Heart left ventricle (tissue), 16 donors: ENCODE results near the gene RAB30. TPM values are rescaled to one million over a fixed set of nuclear protein-coding genes. Genes with fewer than 3 reads are reported as not detected.

ENCODE experiments used
- ATAC-seq, 4 donors: fragments of 200-7000 bp; cut with Tn5 transposase; one replicate each; pipeline ENCODE4 v1.9.1; 2020 to 2022; ENCODE audit warnings: moderate library complexity in 4 of 4, mild to moderate bottlenecking in 3 of 4, moderate number of reproducible peaks in 1 of 4
- DNase-seq, 5 donors: peaks; one replicate each; pipeline ENCODE4 v3.0.0-alpha.2; 2020
- H3K27ac ChIP-seq, 12 donors: fragments of 200-600 bp; sonication (generic) in 4 of 12; one replicate each; pipeline versions ENCODE4 v1.5.0 to v1.8.0; 2016 to 2022; ENCODE audit warnings: mild to moderate bottlenecking in 2 of 12
- H3K27me3 ChIP-seq, 9 donors: fragments of 200-600 bp; sonication (generic) in 2 of 9; one replicate each; pipeline versions ENCODE4 v1.5.1 to v1.8.0; 2016 to 2022; ENCODE audit warnings: mild to moderate bottlenecking in 3 of 9
- H3K36me3 ChIP-seq, 9 donors: fragments of 200-600 bp; sonication (generic) in 2 of 9; one replicate each; pipeline versions ENCODE4 v1.5.0 to v1.8.0; 2018 to 2022; ENCODE audit warnings: mild to moderate bottlenecking in 2 of 9
- H3K4me1 ChIP-seq, 12 donors: fragments of 200-600 bp; sonication (generic) in 4 of 12; one replicate each; pipeline versions ENCODE4 v1.5.0 to v1.8.0; 2016 to 2022; ENCODE audit warnings: mild to moderate bottlenecking in 3 of 12
- H3K4me3 ChIP-seq, 12 donors: fragments of 200-600 bp; sonication (generic) in 4 of 12; one replicate each; pipeline versions ENCODE4 v1.5.0 to v1.8.0; 2017 to 2022; ENCODE audit warnings: mild to moderate bottlenecking in 9 of 12, moderate library complexity in 4 of 12
- H3K9me3 ChIP-seq, 12 donors: fragments of 200-600 bp; sonication (generic) in 4 of 12; one replicate each; pipeline versions ENCODE4 v1.5.0 to v1.8.0; 2016 to 2022; ENCODE audit warnings: mild to moderate bottlenecking in 1 of 12
- POLR2A ChIP-seq, 2 donors: fragments of 450-650 bp; IDR thresholded peaks; one replicate each; pipeline ENCODE4 v1.6.1; 2017; ENCODE audit warnings: antibody characterized with exemption in 2 of 2, mild to moderate bottlenecking in 2 of 2, moderate library complexity in 2 of 2
- WGBS, 4 donors: extraction: QIAGEN DNeasy Blood & Tissue Kit in 2 of 4; methylation state at CpG; one replicate each; pipeline versions ENCODE4 v1.1.5 to v1.1.7; 2013 to 2018; 5-methylcytosine and 5-hydroxymethylcytosine counted together
- intact Hi-C, 10 donors: fragments of 100-400 bp; cut with DNase I; formaldehyde crosslinking; loops; one replicate each; pipeline versions ENCODE4 v1.11.1 to v1.14.2; 2022
- polyA plus RNA-seq, 2 donors: library from polyadenylated mRNA; stranded (reverse); fragments of 200-250 nt; gene quantifications; one replicate each; pipeline ENCODE4 v1.2.3, GENCODE V29; 2013
- total RNA-seq, 9 donors: library from RNA; depleted of rRNA in 2 of 9; stranded (reverse); fragments of >200 nt in 2 of 9; fragmentation: NEBNext Ultra II Directional in 3 of 9; extraction: Animal tissue kit (Norgen Biotek cat#: 25700) in 3 of 9; gene quantifications; one replicate each; pipeline versions ENCODE4 v1.1.0 to v1.2.4, GENCODE V29; 2016 to 2023
- TF ChIP-seq, protein P1 (sequence below), 12 donors: fragments of 200-600 bp; sonication (generic) in 4 of 12; IDR thresholded peaks; one replicate each; pipeline versions ENCODE4 v1.5.0 to v1.8.0; 2018 to 2022; ENCODE audit warnings: antibody characterized with exemption in 12 of 12, mild to moderate bottlenecking in 5 of 12
- donor health status: ischemic (EF 13 %, LVEDD 7.1; RV severe dilation, severe dysfunction).
- donor health status: healthy with polysubstance abuse.
- donor health status: DM: no; HTN: yes; CAD: no.
- donor health status: DM: no; HTN: no; CAD: no.
- donor health status: ischemic (EF 25% LVEDD 6.9; RV normal size, moderate dysfunction).
- donor health status: ischemic (EF 25% LVEDD 5.7; RV mildly dilated, moderate dysfunction).
- donor health status: healthy.
- donor health status: DM: yes; HTN: yes; CAD: no.
- donor health status: ischemic (EF 35%, LVEDD 5.7; RV mildly dilated, moderate dysfunction).
- donor health status: nonischemic (EF 11% LVEDD 7.7; RV severe dilation, severe dysfunction).
- donor health status: DM: yes; HTN: yes; CAD: no.
- donor health status: PGD.
- donor health status: ischemic (EF 29% LVEDD 5.4; RV normal size, mild dysfunction).
- donor health status: nonischemic (EF 23%, LVEDD 6.1; RV moderate dilation, normal function).

The RAB30 gene
- total and polyA plus RNA-seq, 11 donors: 4.4 to 28.4 (median 18.8) TPM

- intact Hi-C loops: no loop called here
- no peak overlapping the region for H3K4me3 ChIP-seq
Observed at GRCh38 chr11:82932564-82932963, 139.1 kb downstream of the RAB30 start.

DNA sequence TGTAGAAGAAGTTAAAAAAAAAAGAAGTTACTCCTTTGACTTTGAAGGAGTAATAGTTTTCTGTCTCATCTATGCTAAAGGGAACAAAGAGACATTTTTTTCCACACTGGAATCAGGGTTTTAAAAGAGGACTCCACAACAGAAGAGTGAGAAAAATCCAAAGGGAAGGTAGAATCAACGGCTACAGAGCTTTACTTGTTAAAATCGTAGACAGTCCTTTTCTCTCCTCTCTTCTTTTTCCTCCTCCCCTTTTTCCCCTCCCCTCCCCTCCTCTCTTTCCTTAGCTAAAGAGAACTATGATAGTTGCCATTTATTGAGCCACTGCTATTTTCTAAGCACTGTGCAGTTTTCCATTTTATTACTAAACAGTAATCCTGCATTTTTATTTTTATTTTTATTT lies 141.0 kb downstream of the RAB30 start:
- TF ChIP-seq, protein P1, sequence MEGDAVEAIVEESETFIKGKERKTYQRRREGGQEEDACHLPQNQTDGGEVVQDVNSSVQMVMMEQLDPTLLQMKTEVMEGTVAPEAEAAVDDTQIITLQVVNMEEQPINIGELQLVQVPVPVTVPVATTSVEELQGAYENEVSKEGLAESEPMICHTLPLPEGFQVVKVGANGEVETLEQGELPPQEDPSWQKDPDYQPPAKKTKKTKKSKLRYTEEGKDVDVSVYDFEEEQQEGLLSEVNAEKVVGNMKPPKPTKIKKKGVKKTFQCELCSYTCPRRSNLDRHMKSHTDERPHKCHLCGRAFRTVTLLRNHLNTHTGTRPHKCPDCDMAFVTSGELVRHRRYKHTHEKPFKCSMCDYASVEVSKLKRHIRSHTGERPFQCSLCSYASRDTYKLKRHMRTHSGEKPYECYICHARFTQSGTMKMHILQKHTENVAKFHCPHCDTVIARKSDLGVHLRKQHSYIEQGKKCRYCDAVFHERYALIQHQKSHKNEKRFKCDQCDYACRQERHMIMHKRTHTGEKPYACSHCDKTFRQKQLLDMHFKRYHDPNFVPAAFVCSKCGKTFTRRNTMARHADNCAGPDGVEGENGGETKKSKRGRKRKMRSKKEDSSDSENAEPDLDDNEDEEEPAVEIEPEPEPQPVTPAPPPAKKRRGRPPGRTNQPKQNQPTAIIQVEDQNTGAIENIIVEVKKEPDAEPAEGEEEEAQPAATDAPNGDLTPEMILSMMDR (IDR thresholded peaks at IDR 0.05): no peak
- no peak for TF ChIP-seq POLR2A (IDR thresholded peaks at IDR 0.05)

More at GRCh38 chr11:82932564-82932963, 139.1 kb downstream of the RAB30 start:
- ATAC-seq (no peak), DNase-seq (no peak)
- Histone ChIP-seq H3K27ac (no peak overlapping the region), H3K9me3 (no peaks in the 10 kb centered on the region), H3K36me3 (no peaks in the 10 kb centered on the region), H3K27me3 (no peaks in the 10 kb centered on the region), H3K4me1 (no peaks in the 10 kb centered on the region)
- 85 to 97% (median 86%) methylated on average over 1 of the region's 1 CpG for WGBS, 4 donors
- TF ChIP-seq POLR2A (IDR thresholded peaks at IDR 0.05): no peak
- TF ChIP-seq, protein P1 (IDR thresholded peaks at IDR 0.05): no peak

DNA sequence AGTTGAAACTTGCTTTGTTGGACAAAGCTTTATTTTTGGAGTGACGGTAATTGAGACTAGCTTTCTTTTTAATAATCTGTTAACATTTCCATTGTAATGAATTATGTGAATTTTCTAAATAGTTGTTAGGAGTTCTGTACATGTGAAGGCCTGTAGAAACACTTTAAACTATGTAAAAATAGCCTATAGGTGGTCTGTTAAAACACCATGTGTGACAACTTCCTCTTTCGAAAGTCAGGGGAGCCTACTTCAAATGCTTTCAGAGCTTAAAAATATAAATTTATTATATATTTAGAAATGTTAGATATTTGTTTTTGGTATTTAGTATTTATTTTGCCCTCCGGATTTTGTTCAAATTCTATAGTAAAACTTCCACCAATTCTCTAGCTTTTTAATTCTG lies 141.5 kb downstream of the RAB30 start:
- DNase-seq (no peak), ATAC-seq (no peak)
- intact Hi-C loops: no loop called here
- no peaks in the 10 kb centered on the region for H3K27me3 ChIP-seq
- H3K27ac ChIP-seq: no peak overlapping the region
- no peak for TF ChIP-seq POLR2A (IDR thresholded peaks at IDR 0.05)
- TF ChIP-seq, protein P1 (IDR thresholded peaks at IDR 0.05): no peak
- no peak overlapping the region for H3K4me3 ChIP-seq
- no peaks in the 10 kb centered on the region for H3K36me3 ChIP-seq
- H3K4me1 ChIP-seq: no peaks in the 10 kb centered on the region
- 76 to 96% (median 87%) methylated on average over 3 of the region's 3 CpGs for WGBS, 4 donors
- no peaks in the 10 kb centered on the region for H3K9me3 ChIP-seq

More for the DNA sequence above, 141.0 kb downstream of the RAB30 start:
- Histone ChIP-seq H3K27ac (no peak overlapping the region), H3K4me3 (no peak overlapping the region), H3K36me3 (no peaks in the 10 kb centered on the region), H3K27me3 (no peaks in the 10 kb centered on the region), H3K4me1 (no peaks in the 10 kb centered on the region), H3K9me3 (no peaks in the 10 kb centered on the region)
- ATAC-seq: no peak
- 74 to 90% (median 83%) methylated on average over 2 of the region's 2 CpGs for WGBS, 4 donors
- intact Hi-C loops: no loop called here
- DNase-seq: no peak

DNA sequence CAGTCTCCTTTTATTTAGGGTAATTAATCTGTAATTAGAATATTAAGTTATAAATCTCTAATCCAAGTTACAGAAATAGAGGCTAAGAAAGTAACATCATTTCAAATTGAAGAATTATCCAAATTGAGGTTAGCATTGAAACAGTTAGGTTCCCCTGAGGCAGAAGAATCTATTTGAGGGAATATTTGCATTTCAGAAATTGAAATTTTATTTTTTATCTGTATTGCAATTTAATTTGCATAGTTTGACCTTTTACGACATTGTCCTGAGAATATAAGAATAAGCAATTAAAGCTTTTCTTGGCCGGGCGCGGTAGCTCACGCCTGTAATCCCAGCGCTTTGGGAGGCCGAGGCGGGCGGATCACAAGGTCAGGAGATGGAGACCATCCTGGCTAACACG lies 142.6 kb downstream of the RAB30 start:
- intact Hi-C loops: loop anchor here in 6 of 10 donors (5.0 to 10.0 kb wide), 5 partner anchors 62 to 228 kb away; partner anchors contain the start of genes RAB30 (in 3 of the 6) and PCF11 (in 1 of the 6)
- ATAC-seq (no peak), DNase-seq (no peak)
- TF ChIP-seq, protein P1 (IDR thresholded peaks at IDR 0.05): no peak
- no peak for TF ChIP-seq POLR2A (IDR thresholded peaks at IDR 0.05)
- Histone ChIP-seq H3K9me3 (no peaks in the 10 kb centered on the region), H3K4me3 (no peak overlapping the region), H3K27ac (no peak overlapping the region), H3K36me3 (no peaks in the 10 kb centered on the region), H3K4me1 (no peaks in the 10 kb centered on the region), H3K27me3 (no peaks in the 10 kb centered on the region)
- WGBS, 4 donors: 96 to 97% (median 97%) methylated on average over 10 of the region's 10 CpGs
